Retina (tissue), 1 donor: ENCODE results near the gene ZNF536.
"Not testable (repeated sequence)": the region's sequence is repeated elsewhere in the genome, so short reads cannot be mapped to it uniquely, and the experiment has no call there.

Source experiments
- DNase-seq: peaks from one replicate; pipeline ENCODE4 v3.0.0-alpha.2; 2016

Gene ZNF536

DNA sequence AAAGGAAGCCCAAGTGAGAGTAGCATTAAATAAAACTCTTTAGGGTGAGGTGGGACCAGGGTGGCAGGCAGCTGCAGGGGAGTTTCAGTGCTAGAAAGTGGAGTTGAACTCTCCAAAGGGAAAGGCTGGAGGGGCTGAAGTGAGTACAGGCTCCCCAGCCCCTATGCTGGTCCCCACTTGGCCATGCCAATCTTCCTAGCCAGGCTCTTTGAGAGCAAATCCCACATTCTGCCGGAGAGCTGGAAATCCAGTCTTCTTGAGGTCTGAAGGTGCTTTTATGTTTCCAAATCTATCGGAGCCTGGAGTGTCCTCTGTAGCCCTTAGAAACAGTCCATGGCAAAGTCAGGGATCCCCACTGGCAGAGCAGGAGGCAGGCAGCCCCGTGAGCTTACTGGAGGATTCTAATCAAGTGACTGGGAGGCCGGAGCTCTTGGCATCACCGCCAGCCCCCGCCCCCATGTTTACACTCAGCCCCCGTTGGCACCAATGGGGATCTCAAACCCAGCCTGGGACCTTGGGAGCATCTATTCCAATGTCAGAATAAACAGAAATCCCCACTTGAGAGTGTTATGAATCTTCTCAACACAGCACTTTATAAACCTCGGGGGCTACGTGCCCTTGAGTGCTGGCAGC is 18.3 kb downstream of the ZNF536 start:
- no peak for DNase-seq

GRCh38 chr19:30391052-30391451 is 18.9 kb downstream of the ZNF536 start:
- no peak for DNase-seq

- no peak for DNase-seq
Measured at GRCh38 chr19:30391554-30392551, 19.7 kb downstream of the ZNF536 start.

DNA sequence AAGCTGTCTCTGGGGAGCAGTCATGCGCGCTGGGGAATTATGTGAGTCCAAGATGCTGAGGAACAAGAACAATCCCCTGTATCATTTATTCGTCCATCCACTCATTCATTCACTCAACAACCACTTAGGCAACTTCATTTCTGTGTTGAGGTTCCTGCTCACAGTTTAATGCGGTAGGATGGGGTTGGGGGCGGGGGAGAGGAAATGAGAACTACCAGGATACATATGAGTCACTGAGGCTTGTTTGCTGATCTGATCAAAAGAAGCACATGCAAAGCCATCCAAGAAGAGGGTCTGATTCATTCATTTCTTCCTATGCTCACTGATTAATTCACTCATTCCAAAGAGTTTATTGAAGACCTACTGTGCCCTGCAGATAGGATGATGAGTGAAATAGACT is 20.9 kb downstream of the ZNF536 start:
- DNase-seq = no peak

GRCh38 chr19:30393729-30394480 is 21.7 kb downstream of the ZNF536 start:
- DNase-seq = no peak

- no peak for DNase-seq
Measured at GRCh38 chr19:30394481-30395151, 22.4 kb downstream of the ZNF536 start.

DNA sequence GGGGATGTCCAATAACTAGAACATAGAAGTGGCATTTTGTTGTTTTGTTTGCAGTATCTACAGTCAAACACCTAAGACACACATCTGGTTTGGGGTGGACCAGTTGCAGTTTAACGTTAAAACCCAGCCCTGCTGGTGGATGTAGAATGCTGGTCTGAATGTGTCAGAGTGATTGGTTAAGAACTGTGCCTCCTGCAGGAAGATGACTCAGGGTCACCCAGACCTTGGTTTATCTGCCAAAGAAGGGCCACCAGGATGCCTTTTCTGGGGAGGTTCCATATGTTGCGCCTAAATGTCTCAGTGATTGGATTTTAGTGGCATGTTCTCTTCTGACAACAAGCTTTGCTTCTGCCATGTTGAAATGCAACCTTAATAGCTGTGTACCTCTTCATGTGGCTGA is 23.1 kb downstream of the ZNF536 start:
- DNase-seq = no peak

- DNase-seq = not testable (repeated sequence)
Measured at GRCh38 chr19:30398539-30398938, 26.4 kb downstream of the ZNF536 start.

DNA sequence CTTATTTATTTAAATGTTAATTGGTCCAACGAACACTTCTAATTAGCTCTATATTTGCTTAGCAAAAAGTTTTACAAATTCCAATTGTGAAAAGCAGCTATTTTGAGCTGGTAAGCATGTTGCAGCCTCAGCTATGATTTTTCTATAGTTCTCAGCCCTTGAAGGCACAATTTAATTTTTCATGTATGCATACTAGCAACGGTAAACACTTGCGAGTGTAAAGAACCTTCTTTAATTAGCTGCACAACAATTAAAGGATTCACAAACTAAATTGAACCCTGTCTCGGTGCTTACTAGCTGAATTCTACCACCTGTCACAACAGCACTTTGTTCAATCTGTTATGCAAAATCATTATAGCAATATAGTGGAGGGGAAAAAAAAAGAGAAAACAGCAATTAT is 29.8 kb downstream of the ZNF536 start:
- no peak for DNase-seq

GRCh38 chr19:30402436-30403202 is 30.4 kb downstream of the ZNF536 start:
- peak; percentile 49 for DNase-seq

DNA sequence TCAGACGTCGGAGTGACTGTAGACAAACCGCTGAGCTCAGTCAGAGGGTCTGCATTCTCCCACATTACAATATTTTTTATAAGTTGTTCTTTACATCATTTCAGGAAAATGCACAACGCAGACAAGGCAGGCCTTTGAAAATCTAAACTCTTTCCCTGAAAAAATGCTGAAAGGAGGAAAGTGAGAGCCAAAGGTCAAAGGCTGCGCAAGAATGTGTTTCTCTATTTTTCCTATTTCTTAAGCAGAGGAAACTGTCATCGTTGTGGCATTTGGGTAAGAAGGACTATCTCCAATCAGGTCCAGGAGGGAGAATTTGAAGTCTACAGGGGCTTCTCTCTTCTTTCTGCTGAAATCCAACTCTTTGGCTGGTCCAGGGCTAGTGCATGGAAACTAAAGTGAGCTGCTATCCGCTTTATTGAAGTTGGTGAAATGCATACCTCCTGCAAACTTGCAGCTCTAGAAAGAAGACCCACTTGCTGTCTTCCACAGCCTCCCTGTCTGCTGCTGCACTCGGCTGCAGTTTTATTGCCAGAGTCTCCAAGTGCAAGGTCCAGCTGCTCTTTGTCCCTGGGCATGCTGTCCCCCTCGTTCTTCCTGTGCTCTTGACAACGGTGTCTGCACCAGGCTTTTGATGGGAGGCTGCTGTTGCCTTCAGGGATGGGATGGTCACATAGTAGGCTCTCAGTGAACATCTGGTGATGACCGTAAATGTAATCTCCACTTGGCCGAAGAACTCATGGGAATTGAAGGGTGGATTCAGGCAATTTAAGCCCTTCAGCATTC is 31.2 kb downstream of the ZNF536 start:
- no peak for DNase-seq

DNA sequence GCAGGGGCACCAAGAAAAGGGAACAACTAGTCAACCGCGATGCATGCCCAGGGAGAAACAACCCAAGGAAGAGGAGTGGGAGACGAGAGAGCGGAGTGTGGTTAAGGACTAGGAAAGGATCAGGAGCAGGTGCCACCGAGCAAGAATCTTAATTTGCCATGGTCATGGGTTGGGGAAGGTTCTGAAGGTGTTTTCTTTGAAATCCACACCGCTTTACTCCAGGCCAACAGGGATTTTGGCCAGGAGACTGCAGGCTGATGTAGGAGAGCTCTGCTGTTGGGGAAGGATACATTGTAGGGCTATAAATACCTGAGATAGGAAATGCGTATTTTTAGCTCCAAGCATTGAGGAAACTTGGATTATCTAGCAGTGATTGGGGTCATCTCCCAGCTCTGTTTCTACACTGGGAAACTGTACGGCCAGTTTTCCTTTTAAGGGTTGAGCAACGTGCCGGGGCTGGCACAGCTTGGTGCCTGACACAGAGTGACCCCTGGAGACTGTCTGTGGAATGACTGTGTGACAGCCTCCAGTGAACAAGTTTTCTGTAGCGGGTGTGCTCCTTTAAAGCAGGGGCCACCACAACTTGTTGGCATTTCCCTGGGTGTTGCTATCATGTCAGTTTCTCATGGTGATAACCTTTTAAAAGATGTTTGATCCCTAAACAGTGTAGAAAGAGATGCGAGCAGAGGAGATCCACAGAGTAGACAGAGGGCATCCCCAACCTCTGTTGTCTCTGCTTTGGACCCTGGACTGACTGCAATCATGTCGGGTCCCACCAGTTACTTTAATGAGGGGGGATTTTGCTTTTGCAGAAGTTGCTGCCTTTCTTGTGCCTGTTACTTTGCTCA is 34.3 kb downstream of the ZNF536 start:
- DNase-seq = peak; percentile 47

- DNase-seq = no peak
Measured at GRCh38 chr19:30407068-30407709, 35.0 kb downstream of the ZNF536 start.

GRCh38 chr19:30408734-30409301 is 36.6 kb downstream of the ZNF536 start:
- no peak for DNase-seq

GRCh38 chr19:30411714-30412113 is 39.5 kb downstream of the ZNF536 start:
- DNase-seq = no peak

DNA sequence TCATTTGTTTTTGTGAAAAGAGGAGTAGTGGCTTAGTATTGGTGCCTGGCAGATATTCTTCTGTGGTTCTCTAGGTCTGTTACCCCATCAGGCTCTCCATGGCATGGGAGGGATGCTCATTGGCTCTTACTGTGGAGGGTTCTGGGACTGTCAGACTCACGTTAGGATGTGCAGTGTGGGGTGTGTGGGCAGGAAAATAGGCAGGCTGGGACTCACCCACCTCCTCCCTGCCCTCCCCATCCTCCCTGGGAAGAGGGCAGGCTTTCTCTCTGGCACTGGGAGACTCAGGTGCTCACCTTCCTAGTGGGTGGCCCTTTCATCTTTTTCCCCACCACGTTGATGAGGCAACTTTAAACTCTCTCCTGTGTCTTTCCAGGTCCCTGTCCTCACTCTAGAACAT is 44.2 kb downstream of the ZNF536 start:
- DNase-seq = no peak

DNA sequence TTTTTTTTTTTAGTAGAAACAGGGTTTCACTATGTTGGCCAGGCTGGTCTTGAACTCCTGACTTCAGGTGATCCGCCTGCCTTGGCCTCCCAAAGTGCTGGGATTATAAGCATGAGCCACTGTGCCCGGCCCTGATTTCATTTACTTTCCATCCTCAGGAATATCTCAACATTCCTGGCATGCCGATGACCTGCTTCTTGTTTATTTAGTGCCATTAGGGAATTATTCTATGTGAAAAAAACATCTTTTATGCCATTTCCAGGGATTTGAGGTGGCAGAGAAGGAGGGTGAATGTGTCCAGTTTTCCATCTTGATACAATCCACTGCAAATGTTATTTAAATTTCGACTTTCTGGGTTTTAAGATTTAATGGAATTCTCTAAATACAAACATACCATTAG is 45.0 kb downstream of the ZNF536 start:
- DNase-seq = not testable (repeated sequence)

- no peak for DNase-seq
Measured at GRCh38 chr19:30419568-30420180, 47.5 kb downstream of the ZNF536 start.

DNA sequence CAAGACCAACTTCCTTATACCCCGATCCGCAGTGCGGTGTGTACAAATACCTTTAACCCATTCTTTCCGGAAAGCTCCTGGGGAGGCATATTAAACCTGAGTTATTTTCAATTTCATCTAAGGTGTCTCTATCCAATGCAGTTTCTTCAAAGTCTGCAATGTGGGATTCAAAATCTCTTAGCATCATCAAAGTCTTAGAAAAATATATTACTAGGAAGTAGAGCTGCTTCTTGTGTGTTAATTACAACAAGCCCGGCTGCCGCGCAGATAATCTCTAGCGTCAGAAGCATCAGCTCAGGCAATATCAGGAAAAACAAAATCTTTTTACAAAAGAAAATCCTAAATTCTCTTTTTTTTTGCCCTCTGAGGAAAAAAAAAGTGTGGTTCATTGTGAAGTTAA is 48.1 kb downstream of the ZNF536 start:
- DNase-seq = no peak
